ENCODE measurements around the gene EXOSC5. TPM values are rescaled to one million over a fixed set of nuclear protein-coding genes. Genes with fewer than 3 reads are reported as not detected.

EXOSC5 gene
- total and polyA plus RNA-seq, 10 of the 15 experiments (the other 5 are each of a cell fraction or from before 2014, with no cell fraction given) = 15.8 to 123 (median 52.7) TPM

- TF ChIP-seq ASH2L (IDR thresholded peaks at IDR 0.05; ENCODE audit: borderline replicate concordance, low read depth) (no peak), DPF2 (IDR thresholded peaks at IDR 0.05) (no peak), ZNF687 (IDR thresholded peaks at IDR 0.05) (no peak; the same call in none of the 2 replicates), POLR2AphosphoS2 (IDR thresholded peaks at IDR 0.05; ENCODE audit: low read depth, low read length) (no peak), ESRRA (IDR thresholded peaks at IDR 0.05; ENCODE audit: low read length) (no peak), NFXL1 (IDR thresholded peaks at IDR 0.05; ENCODE audit: borderline replicate concordance) (no peak), MXI1 (IDR thresholded peaks at IDR 0.05; ENCODE audit: low read depth, low read length) (peak; percentile 100), ATF3 (IDR thresholded peaks at IDR 0.05; ENCODE audit: borderline replicate concordance, extremely low read depth, low read depth, low read length) (peak; percentile 37; the same call in 1 of the 2 replicates), EP300 (IDR thresholded peaks at IDR 0.05; ENCODE audit: borderline replicate concordance in 1 of 2, control insufficient read depth in 1 of 2, low read depth in 2 of 2, low read length in 2 of 2) (no peak), CEBPZ (IDR thresholded peaks at IDR 0.05; ENCODE audit: low read depth, low read length) (no peak), BMI1 (IDR thresholded peaks at IDR 0.05; ENCODE audit: borderline replicate concordance) (no peak), HDAC2 (IDR thresholded peaks at IDR 0.05) (no peak), SIN3A (IDR thresholded peaks at IDR 0.05; ENCODE audit: low read depth, low read length) (peak; percentile 97), TARDBP (IDR thresholded peaks at IDR 0.05; ENCODE audit: borderline replicate concordance) (no peak), JUNB (IDR thresholded peaks at IDR 0.05) (no peak), CHD2 (IDR thresholded peaks at IDR 0.05; ENCODE audit: borderline replicate concordance, low read depth, low read length) (peak; percentile 69; the same call in 1 of the 2 replicates), HSF1 (IDR thresholded peaks at IDR 0.05; ENCODE audit: low read depth, low read length) (no peak), GATAD2B (conservative IDR thresholded peaks at IDR 0.05; ENCODE audit: low read depth) (0 out of 2 replicates have a peak, but pooled peaks have one; percentile 26), RB1 (IDR thresholded peaks at IDR 0.05; ENCODE audit: borderline replicate concordance) (peak; percentile 59; the same call in 1 of the 2 replicates), FOXM1 (IDR thresholded peaks at IDR 0.05; ENCODE audit: low read depth, low read length) (no peak)
Measured at GRCh38 chr19:41397086-41398049, at the start of gene EXOSC5, which contains the start of gene BCKDHA (continued).

Data from GM12878 (cell line).